GM18499 (cell line): ENCODE data around the gene XDH.

Experiments
- ATAC-seq: cut with Tn5 transposase; IDR thresholded peaks from one replicate; pipeline ENCODE4 v1.9.1; 2021; ENCODE audit warnings: moderate number of reproducible peaks; ENCODE audit not compliant: insufficient read depth, unreplicated experiment

The XDH gene

DNA sequence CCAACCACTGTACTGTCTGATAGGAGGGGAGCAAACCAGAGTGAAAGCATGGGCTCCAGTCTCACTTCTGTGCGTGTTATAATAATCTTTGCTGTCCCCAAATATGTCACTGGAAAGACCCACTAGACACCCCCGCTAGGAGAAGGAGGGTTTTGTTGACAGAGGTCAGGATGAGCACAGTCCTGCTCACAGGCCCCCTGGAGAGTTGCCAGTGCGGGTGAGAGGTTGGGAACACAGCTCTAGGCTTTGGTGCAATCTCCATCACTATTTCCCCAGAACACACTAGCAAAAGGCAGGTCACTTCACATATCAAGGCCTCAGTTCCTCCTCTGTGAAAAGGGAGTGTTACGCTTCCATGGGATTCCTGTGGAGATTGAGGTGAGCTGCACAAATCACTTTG lies 9.7 kb downstream of the XDH start:
- ATAC-seq: no peak

DNA sequence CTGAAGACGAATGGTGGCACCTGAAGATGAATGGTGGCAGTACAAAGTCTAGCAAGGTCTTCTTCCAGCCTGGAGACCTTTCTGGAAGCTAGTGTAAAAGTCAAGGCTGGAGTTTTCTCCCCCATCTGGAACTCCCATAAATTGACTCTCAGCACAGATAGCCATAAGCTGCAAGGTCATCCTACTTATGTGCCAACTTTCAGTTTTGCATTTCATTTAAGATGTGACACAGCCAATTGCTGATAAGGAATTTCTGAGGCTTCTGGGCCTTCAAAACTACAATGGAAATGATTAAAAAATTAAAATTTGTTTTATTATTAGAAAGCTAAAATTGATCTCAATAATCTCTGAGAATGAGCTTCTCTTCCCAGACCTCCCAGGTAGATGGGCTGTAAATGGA lies 10.2 kb downstream of the XDH start:
- no peak for ATAC-seq

DNA sequence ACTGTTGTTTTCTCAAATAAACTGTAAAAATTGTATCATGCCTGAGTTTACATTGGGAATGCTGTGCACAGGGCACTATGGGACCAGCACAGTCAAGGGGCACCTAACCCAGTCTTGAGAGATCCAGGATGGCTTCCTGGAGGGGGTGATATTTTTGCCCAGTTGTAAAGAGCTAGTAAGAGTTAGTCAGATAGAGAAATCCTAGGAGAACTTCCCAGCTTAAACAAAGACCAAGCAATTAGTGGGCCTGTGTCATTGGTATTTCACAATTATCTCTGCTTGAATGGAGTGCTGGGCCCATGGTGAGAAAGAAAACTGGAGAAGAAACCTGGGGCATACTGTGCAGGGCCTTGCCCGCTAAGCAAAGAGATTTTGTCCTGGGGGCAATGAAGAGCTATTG lies 12.2 kb downstream of the XDH start:
- ATAC-seq: no peak

DNA sequence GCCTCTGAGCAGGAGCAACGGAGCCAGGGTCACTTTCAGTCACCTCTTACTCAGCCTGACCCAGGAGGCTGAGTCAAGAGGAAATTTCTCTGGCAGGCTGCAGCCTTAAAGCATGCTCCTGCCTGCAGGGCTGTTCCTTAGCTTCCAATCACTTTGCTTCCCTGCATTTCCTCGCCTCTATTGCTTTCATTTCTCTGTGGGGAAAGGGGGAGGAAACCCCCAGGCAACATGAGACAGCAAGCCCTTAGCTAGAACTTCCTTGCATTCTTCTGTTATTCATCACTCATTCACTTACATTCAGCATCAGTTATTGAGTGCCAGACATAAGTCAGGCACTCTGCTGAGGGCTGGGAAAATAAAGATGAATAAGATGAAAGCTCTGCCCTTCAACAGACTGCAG lies 13.0 kb downstream of the XDH start:
- ATAC-seq: no peak

DNA sequence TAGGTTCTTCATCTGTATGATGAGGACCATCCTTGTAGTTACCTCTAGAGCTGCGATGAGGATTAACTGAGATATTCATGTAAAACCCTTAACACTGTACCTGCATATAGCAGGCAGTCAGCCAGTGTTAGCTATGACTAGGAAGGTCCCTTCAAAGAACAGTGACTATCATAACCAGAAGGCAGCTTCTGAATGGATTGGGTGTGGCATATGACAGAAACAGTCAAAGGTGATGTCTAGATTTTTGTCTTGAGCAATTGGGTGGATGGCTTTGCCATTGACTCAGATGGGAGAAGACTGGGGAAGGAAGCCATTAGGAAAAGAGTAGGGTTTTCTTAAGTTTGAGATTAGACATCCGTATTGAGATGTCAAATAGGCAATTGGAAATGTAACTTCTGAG lies 15.7 kb downstream of the XDH start:
- ATAC-seq: no peak

DNA sequence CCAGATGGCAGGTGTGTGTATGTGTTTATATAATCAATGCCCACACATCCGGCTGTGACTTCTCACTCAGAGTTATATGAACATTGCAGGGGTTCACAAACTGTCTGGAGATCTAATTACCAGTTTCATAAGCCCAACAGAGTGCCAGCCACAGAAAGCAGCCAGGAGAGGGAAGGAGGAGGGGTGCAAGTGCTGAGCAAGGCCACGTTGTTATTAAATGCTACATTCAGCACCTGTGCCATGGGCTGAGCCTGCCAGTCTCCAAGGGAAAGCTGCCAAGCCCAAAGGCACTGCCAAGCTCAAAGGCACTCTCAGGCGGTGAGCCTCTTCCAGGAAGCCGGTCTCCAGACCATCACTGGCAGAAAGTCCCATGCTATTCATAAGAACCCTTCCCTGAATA lies 17.4 kb downstream of the XDH start:
- no peak for ATAC-seq

DNA sequence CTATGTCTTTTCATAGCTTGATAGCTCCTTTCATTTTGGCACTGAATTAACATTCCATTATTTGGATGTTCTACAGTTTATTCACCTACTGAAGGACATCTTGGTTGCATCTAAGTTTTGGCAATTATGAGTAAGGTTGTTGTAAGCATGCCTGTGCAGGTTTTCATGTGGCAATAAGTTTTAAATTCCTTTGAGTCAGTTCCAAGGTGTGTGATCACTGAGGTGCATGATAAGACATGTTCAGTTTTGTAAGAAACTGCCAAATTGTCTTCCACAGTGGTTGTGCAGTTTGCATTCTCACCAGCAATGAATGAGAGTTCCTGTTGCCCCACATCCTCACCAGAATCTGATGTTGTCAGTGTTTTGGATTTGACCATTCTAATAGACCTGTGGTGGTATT lies 24.2 kb downstream of the XDH start:
- no peak for ATAC-seq

DNA sequence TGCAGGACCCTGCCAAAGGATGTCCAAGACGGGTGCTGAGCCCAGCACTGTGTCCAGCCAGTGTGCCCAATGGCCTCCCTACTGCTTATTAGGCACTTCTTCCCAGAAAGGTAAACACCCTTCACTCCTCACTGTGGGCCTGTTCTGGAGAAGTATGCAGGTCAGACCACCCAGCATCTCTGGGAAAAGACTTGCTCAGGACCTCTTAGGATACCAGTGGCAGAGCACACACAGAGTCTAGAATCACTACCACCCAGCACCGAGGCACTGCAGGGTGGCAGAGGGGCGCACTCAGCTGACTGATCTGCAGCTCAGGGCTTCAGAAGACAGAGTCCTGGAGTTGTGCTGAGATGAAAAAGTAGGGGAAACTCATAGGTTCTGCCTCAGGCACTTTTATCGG lies 25.8 kb downstream of the XDH start:
- ATAC-seq: no peak

DNA sequence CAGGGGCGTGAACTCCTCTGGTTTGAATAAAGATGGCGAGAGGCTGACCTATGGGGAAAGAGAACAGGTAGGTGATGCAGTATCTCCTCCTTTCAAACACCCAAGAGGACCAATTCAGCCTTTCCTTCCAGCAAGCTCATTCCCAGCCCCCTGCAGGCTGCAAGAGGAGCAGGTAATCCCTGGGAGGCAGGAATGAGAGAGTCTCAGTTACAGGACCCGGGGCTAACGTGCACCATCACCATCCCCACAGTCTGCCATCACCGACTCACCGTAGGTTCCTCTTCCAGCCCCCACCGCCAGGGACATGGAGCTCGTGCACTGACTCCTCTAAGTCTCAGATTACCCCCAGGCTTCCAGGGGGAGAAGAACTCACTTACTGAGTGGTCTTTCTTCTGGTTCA lies 26.7 kb downstream of the XDH start:
- no peak for ATAC-seq

DNA sequence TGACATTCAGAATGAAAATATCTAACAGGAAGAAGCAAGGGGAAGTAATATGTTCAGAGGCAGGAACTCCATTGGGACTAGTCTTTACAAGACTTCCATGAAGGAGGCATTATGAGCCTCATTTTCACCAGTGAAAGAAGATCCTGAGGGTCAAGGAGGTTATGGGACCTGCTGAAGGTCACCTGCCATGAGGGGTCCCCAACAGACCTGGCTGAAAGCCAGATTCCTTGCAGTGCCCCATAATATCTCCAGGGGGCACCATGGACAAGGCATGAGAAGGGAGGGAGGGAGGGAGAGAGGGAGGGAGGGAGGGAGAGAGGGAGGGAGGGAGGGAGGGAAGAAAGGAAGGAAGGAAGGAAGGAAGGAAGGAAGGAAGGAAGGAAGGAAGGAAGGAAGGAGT lies 27.9 kb downstream of the XDH start:
- ATAC-seq: no peak

DNA sequence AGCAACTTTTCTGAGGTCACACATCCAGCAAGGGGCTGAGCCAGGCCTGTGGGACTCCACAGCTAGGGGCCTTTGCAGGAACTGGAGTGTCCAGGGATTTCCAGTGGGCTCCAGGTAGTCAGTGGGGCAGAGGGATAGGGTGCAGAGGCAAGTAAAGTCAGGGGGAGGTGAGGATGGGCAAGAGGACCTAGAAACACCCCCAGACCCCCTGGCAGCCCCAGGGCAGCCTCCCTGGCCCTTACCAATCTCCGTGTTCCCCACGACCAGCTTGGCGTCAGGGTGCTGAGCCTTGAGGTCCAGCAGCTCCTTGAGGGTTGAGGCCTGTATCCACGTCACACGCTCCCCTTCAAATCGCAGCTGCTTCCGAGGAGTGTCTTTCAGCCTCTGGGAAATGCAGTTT lies 28.4 kb downstream of the XDH start:
- no peak for ATAC-seq

DNA sequence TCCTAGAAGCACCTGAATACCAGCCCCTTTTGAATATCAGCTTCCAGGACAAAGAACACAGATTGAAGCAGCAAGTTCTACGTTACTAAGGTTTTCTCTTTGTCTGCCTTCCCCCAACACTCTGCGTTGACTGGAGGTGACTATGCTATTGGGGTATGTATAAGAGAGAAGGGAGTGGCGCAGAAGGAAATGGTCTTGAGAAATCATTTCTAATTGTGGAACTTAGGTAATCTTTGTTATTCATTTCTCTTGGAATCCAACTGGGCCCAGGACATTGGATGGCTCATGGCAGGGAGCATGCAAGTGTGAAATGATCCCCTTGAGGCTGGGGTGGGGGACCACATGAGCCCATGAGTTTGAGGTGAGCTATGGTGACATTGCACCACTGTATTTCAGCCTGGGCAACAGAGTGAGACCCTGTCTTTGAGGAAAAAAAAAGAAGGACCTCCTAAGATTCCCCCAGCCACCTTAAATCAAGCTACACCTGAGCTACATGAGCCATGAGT lies 29.7 kb downstream of the XDH start:
- no peak for ATAC-seq

DNA sequence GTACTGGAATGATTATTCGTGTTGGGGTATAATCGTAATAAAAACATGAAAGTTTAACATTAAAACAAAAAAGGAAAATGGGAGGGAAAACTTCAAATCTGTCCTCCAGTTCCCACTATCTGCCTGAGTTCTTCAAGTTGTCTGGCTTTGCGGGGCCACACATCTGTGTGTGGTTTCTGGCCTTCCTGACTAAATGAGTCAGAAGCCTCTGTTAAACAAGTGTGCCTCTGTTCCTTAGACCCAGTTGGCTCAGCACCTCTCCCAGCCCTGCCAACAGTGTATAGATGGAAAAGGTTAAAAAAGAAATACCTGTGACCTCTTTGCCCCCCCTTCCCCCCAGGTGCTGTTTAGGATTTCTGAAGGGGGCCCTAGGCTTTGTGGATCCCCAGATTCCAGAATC lies 30.2 kb downstream of the XDH start:
- ATAC-seq: peak; percentile 63

DNA sequence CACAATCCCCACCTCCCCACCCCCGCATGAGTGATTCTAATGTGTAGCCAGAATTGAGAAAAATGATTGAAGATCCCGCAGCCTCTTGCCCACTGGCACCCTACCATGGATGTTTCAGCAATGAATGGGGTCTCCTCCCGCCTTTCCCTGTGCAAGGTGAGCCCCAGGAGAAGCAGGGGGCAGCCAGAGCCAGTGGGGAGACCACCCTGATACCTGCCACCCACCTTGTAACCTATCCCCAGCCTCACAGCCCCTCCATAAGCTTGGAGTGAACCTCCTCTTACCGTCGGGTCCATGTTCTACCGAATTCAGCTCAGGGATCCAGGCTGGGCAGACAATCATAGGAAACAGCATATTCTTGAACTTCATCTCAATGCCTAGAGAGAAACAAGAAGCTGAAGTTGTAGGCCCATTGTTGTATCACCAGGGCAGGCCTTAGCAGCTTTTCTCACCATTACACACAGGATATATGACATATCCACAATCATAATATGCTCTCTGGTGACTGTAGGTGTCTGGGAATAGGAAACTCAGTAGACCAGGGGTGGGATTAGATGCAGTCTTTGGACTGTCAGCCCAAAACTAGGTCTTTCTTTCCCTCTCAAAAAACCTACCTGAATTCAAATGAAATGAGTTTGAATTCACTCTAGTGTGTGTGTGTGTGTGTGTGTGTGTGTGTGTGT lies 30.9 kb downstream of the XDH start:
- ATAC-seq: no peak

DNA sequence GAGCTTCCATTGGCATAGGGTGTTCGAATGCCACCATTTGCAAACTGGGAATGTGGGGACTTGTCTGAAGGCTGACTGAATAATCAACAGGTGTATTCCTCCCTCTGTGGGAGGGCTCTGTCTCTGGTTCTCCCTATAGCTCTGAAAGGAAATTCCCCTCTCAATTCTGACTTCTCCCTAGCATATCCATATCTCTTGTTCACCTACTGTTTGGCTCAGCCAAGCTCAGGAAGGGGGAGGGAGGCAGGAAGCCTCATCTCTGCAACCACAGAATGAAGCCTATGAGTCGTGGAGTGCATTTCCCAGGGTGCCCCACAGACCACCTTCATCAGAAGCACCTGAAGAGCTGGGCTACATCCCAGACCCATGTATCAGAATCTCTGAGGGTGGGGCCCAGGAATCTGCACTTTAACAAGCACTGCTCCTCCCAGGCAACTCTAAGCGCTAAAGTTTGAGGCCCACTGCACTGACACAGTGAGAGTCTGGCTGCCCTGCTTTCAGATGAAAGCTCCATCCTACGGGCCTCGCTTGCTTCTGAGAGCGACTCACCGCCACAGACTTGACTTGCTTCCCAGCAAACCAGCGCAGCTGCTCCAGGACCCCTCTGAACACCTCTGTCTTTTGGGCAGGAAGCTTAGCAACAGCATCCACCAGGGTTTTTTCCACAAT lies 32.0 kb downstream of the XDH start:
- no peak for ATAC-seq

DNA sequence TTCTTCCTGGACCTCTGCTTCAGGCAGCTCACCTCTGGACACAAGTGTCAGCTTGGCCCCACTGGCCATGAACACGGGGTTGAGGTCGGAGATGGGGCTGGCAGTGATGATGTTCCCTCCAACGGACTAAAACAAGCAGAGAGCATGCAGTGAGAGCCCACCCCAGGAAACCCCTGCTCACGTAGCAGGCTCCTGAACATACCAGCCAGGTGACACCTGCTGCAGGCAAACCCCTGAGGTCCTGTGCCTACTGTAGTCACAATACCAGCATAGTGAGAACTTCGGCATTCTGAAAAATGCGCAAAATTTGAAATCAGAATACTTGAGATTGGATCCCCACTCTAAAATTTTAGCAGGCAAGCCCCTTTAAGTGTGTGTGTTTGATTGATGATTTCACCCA lies 32.9 kb downstream of the XDH start:
- ATAC-seq: no peak

DNA sequence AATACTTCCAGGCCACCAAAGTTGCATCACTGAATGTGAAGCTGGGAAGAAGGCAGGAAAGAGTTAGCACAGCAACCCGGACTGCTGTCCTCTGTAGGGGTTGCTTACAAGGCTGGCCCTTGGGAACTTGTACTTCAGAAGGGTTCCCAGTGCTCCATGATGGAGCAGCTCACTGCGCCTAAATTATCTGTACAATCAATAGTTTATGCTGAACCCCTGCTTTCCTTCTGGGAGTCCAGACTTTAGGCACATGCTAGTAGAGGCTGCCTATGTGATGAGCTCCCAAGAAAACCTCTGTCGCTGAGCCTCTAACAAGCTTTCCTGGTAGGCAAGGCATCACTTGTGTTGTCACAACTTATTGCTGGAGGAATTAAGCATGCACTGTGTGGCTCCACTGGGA lies 34.3 kb downstream of the XDH start:
- no peak for ATAC-seq

DNA sequence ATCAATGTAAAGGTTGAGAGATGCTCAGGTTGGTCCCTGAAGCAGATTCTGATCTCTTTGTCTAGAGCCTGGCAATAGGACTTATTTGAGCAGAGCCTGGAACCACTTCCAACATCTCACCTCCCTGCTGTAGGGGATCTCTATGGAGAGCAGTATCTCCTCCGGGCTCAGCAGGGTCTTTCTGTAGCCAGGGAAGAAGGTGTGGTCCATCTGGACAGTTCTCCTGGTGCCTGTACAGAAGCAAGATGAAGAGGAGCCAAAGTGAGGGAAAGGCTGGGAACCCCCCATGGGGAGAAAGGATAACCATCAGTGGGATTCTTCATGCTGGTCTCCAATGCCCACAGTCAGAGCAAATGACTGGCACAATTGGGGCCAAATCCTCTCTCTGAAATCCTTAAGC lies 34.8 kb downstream of the XDH start:
- ATAC-seq: no peak

DNA sequence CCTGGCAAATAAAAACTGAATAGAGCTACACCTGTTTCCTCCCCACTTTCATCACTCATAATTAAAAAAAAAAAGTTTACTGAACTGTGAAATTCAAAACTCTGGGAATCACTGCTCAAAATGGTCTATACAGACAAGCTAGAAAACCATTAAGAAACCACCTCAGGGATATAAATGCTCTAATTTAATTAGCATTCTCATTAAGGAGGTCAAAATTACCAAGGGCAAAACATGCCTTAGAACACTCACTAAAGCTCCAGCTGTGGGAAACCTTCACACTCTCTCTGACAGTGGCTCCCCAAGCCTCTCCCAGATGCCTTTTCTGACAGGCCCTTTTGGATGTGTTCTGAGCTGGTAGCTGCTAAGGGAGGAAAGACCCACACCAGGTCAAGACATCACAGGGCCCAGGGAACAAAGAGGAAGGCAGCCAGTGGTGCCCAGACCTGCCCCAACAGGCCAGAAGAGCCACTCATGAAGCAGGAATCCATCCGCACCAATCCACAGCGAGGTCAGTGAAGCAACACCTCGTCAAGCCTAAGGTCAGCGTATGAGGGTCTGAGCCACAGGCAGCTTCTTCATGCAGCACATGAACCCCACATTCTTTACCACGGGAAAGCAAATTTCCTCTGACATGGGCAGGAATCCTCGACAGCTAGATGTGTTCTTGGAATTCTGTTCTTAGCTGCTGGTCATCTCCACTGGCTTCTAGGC lies 35.6 kb downstream of the XDH start:
- no peak for ATAC-seq

DNA sequence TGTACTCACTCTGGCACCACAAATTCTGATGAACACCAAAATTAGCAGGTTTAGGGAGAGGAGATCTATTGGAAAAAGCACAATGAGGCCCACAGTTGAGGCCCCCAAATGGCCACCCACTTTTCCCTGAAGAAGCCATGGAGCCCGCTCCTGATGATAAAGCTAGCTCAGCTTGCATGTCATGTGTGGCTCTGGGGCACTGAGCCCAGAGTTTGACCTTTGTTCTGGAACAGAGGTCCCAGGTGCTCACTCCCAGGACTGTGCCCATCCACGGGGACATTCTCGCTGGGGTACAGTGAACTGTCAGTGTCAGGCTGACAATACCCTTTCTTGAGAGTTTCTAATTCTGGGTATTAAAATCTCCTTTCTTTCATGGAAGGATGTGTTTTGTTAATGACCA lies 36.2 kb downstream of the XDH start:
- ATAC-seq: no peak

DNA sequence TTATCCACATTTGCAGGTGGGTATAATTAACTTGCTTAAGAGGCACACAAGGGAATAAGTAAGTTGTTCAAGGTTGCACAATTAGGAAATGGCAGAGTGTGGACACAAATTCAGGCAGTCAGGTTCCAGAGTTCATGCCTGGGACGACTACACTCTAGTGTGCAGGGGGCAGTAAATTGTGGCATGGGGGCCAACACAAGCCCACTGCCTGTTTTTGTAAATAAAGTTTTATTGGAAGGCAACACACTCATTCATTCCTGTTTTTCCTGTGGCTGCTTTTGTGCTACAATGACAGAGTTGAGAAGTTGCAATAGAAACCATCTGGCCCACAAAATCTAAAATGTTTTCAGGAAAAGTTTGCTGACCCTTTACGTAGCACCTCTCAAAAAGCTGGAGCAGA lies 41.4 kb downstream of the XDH start:
- ATAC-seq: no peak

DNA sequence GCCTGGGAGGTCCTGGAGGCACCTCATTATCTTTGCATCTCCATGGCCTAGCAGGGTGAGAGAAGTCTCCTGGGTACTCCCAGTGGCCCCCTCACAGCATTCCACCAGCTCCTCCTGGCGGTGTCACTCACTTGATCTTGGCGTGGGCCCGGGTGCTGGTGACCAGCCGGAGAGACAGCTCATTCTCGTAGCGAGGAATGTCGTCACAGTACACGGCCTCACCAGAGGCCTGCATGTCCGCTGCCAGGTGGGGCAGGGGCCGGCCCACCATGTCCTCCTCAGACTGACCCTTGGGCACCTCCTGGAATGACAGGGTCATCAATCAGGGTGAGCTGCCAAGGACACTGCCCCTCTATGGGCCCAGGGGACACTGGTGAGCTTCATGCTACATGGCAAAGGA lies 42.4 kb downstream of the XDH start:
- ATAC-seq: no peak
